ENCODE data around the gene CENPF. TPM values are rescaled to one million over a fixed set of nuclear protein-coding genes. Genes with fewer than 3 reads are reported as not detected.

Gene CENPF
- total RNA-seq, 1 donor from 2014 or later = 62.1 TPM

GRCh38 chr1:214621236-214621635, 18.2 kb downstream of the CENPF start:
- no peak for DNase-seq (ENCODE audit: low spot score, unreplicated experiment)
- Mint-ChIP-seq H3K27ac (no peak overlapping the region), H3K4me3 (ENCODE audit: low read depth) (no peak overlapping the region), H3K27me3 (no peaks in the 10 kb centered on the region), H3K4me1 (ENCODE audit: low read depth) (peaks cover 5% of the 10 kb centered on the region), H3K36me3 (ENCODE audit: insufficient read depth) (peaks cover 21% of the 10 kb centered on the region), H3K9me3 (ENCODE audit: low read depth) (no peaks in the 10 kb centered on the region)
- TF ChIP-seq CTCF (IDR thresholded peaks at IDR 0.05; ENCODE audit: unreplicated experiment) = no peak

DNA sequence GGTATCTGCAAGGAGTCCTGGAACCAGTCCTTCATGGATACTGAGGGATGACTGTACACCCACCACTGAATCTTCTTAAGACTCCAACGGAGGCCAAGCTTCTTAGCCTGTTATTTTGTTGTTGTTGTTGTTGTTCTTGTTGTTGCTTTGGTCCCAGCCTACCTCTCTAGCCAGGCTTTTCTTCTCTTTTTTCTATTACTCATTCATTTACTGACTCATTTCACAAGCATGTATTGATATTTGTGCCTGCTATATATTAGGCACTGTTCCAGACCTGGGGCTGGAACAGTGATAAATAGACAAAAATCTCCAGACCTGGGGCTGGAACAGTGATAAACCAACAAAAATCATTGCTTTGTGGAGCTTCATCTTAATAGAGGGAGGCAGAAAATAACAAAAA, 20.4 kb downstream of the CENPF start:
- Mint-ChIP-seq H3K4me3 (ENCODE audit: low read depth) (no peak overlapping the region), H3K4me1 (ENCODE audit: low read depth) (peaks cover 5% of the 10 kb centered on the region), H3K36me3 (ENCODE audit: insufficient read depth) (peaks cover 22% of the 10 kb centered on the region), H3K27ac (no peak overlapping the region), H3K27me3 (no peaks in the 10 kb centered on the region), H3K9me3 (ENCODE audit: low read depth) (no peaks in the 10 kb centered on the region)
- no peak for TF ChIP-seq CTCF (IDR thresholded peaks at IDR 0.05; ENCODE audit: unreplicated experiment)
- DNase-seq (ENCODE audit: low spot score, unreplicated experiment) = no peak

DNA sequence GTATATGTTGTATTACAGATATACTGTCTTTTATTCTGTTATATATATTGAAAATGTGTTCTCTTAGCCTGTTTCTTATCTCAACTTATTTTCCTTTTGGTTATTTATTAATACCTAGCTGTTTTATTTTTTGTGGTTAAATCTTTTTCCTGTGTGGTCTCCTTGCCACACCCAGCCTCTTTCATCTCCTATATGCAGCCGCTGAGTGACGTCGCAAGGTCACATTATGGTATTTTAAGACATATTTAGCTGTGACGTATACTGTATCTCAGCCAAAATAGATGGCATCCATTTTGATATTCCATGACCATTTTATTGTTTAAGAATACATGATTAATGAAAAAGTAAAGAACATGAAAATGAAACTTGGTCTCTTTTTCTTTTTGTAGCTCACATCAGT, 29.1 kb downstream of the CENPF start:
- DNase-seq (ENCODE audit: low spot score, unreplicated experiment) = no peak
- Mint-ChIP-seq H3K4me3 (ENCODE audit: low read depth) (no peak overlapping the region), H3K4me1 (ENCODE audit: low read depth) (no peaks in the 10 kb centered on the region), H3K27ac (no peak overlapping the region), H3K9me3 (ENCODE audit: low read depth) (no peaks in the 10 kb centered on the region), H3K27me3 (no peaks in the 10 kb centered on the region), H3K36me3 (ENCODE audit: insufficient read depth) (peaks cover 12% of the 10 kb centered on the region)
- no peak for TF ChIP-seq CTCF (IDR thresholded peaks at IDR 0.05; ENCODE audit: unreplicated experiment)

GRCh38 chr1:214633686-214634085, 30.7 kb downstream of the CENPF start:
- H3K9me3 Mint-ChIP-seq (ENCODE audit: low read depth) = no peaks in the 10 kb centered on the region
- no peak for DNase-seq (ENCODE audit: low spot score, unreplicated experiment)
- peaks cover 17% of the 10 kb centered on the region for H3K36me3 Mint-ChIP-seq (ENCODE audit: insufficient read depth)
- H3K27me3 Mint-ChIP-seq = no peaks in the 10 kb centered on the region
- H3K27ac Mint-ChIP-seq = no peak overlapping the region
- H3K4me1 Mint-ChIP-seq (ENCODE audit: low read depth) = no peaks in the 10 kb centered on the region
- no peak for TF ChIP-seq CTCF (IDR thresholded peaks at IDR 0.05; ENCODE audit: unreplicated experiment)
- H3K4me3 Mint-ChIP-seq (ENCODE audit: low read depth) = no peak overlapping the region

- H3K4me3 Mint-ChIP-seq (ENCODE audit: low read depth) = no peak overlapping the region
- TF ChIP-seq CTCF (IDR thresholded peaks at IDR 0.05; ENCODE audit: unreplicated experiment) = no peak
- peaks cover 17% of the 10 kb centered on the region for H3K36me3 Mint-ChIP-seq (ENCODE audit: insufficient read depth)
Measured at GRCh38 chr1:214634267-214634666, 31.3 kb downstream of the CENPF start.

More at GRCh38 chr1:214634267-214634666, 31.3 kb downstream of the CENPF start:
- no peaks in the 10 kb centered on the region for H3K9me3 Mint-ChIP-seq (ENCODE audit: low read depth)
- H3K27me3 Mint-ChIP-seq = no peaks in the 10 kb centered on the region
- no peak overlapping the region for H3K27ac Mint-ChIP-seq
- no peaks in the 10 kb centered on the region for H3K4me1 Mint-ChIP-seq (ENCODE audit: low read depth)
- DNase-seq (ENCODE audit: low spot score, unreplicated experiment) = no peak
